T-cell (primary cell): ENCODE results near the gene CLEC4D. TPM values are rescaled to one million over a fixed set of nuclear protein-coding genes. Genes with fewer than 3 reads are reported as not detected.

Experiments used
- ATAC-seq, 4 experiments: fragments of 200-7000 bp in 3 of 4; fragments of 150-1000 bp in 1 of 4; cut with Tn5 transposase; replicated peaks in 1 of 4; 1 replicate in 3 of 4; 2 replicates in 1 of 4; pipeline ENCODE4 v1.10.0; 2021; ENCODE audit warnings: moderate library complexity in 3 of 4, mild to moderate bottlenecking in 2 of 4, moderate number of reproducible peaks in 1 of 4
- CTCF ChIA-PET, 2 donors: fragments of 300-600 bp; sonication (Branson Sonifier 250); formaldehyde crosslinking; loops; one replicate each; lab custom pipeline; 2022; ENCODE audit warnings: antibody characterized with exemption in 2 of 2; lab: Charles Lee
- POLR2A ChIA-PET, 2 donors: fragments of 300-600 bp; sonication (Branson Sonifier 250); formaldehyde crosslinking; loops; one replicate each; lab custom pipeline; 2022; ENCODE audit warnings: antibody characterized with exemption in 2 of 2; lab: Charles Lee
- DNase-seq, 35 experiments: peaks; one replicate each; pipeline versions ENCODE4 v3.0.0 to v3.0.0-alpha.2; 2013 to 2023
- H3K27ac ChIP-seq: one replicate; pipeline ENCODE4 v1.5.1; 2013; ENCODE audit warnings: low read length
- H3K27me3 ChIP-seq, 2 experiments: replicated peaks in 1 of 2; 1 replicate in 1 of 2; 2 replicates in 1 of 2; pipeline versions ENCODE4 v1.6.1 to v1.7.0; 2013; ENCODE audit warnings: low read length in 1 of 2, mixed read lengths in 1 of 2; ENCODE audit not compliant: control insufficient read depth in 2 of 2, insufficient read depth in 2 of 2; ENCODE audit errors: extremely low read depth in 1 of 2
- H3K36me3 ChIP-seq, 2 donors: 1 replicate in 1 of 2; 2 replicates in 1 of 2; pipeline versions ENCODE4 v1.6.1 to v1.7.0; 2013; ENCODE audit warnings: low read length in 1 of 2; ENCODE audit not compliant: control insufficient read depth in 2 of 2, insufficient read depth in 1 of 2; ENCODE audit errors: extremely low read depth in 1 of 2
- H3K4me1 ChIP-seq, 2 experiments: 1 replicate in 1 of 2; 2 replicates in 1 of 2; pipeline versions ENCODE4 v1.6.1 to v1.7.0; 2013; ENCODE audit warnings: low read length in 2 of 2, mixed read lengths in 1 of 2; ENCODE audit not compliant: insufficient read depth in 2 of 2, control insufficient read depth in 1 of 2; ENCODE audit errors: extremely low read depth in 1 of 2
- H3K4me3 ChIP-seq, 2 donors: 1 replicate in 1 of 2; 2 replicates in 1 of 2; pipeline versions ENCODE4 v1.5.1 to v1.7.0; 2013; ENCODE audit warnings: mild to moderate bottlenecking in 2 of 2, low read length in 1 of 2, moderate library complexity in 1 of 2; ENCODE audit not compliant: control insufficient read depth in 1 of 2; ENCODE audit errors: extremely low read depth in 1 of 2
- H3K9me3 ChIP-seq: 2 replicates; pipeline ENCODE4 v1.7.0; 2013
- H3K27ac Mint-ChIP-seq, 2 donors: one replicate each; pipeline ENCODE4 v1.8.0; 2020 to 2021; ENCODE audit warnings: mild to moderate bottlenecking in 2 of 2, mixed read lengths in 2 of 2
- H3K27me3 Mint-ChIP-seq, 2 donors: one replicate each; pipeline ENCODE4 v1.8.0; 2021 to 2022; ENCODE audit warnings: mixed read lengths in 2 of 2
- H3K36me3 Mint-ChIP-seq: one replicate; pipeline ENCODE4 v1.8.0; 2021; ENCODE audit warnings: mixed read lengths
- H3K4me1 Mint-ChIP-seq, 3 donors: one replicate each; pipeline ENCODE4 v1.8.0; 2020 to 2022; ENCODE audit warnings: mixed read lengths in 3 of 3, mild to moderate bottlenecking in 1 of 3
- H3K4me3 Mint-ChIP-seq, 3 donors: one replicate each; pipeline ENCODE4 v1.8.0; 2020 to 2022; ENCODE audit warnings: mild to moderate bottlenecking in 3 of 3, mixed read lengths in 3 of 3, moderate library complexity in 3 of 3
- H3K9me3 Mint-ChIP-seq, 3 donors: one replicate each; pipeline ENCODE4 v1.8.0; 2020 to 2022; ENCODE audit warnings: mixed read lengths in 3 of 3
- WGBS: methylation state at CpG from one replicate; pipeline ENCODE4 v1.1.5; 2013; ENCODE audit warnings: missing lambda C conversion rate; ENCODE audit not compliant: insufficient coverage; 5-methylcytosine and 5-hydroxymethylcytosine counted together
- total RNA-seq, 35 experiments: library from RNA in 6 of 35; stranded (reverse) in 6 of 35; fragments of 120-200 nt in 1 of 35; gene quantifications; one replicate each; pipeline versions ENCODE4 v1.2.1 to v1.2.4 and lab custom pipeline; 2013 to 2026

The CLEC4D gene
- total RNA-seq, 5 donors from 2014 or later (not counting 1 experiment from before 2014, with no cell fraction given) = not detected

GRCh38 chr12:8544295-8544694, 31.0 kb downstream of the CLEC4D start:
- Histone ChIP-seq H3K4me1 (peaks cover 0 to 5% of the 10 kb centered on the region in 2 experiments), H3K4me3 (no peak overlapping the region), H3K27me3 (no peaks in the 10 kb centered on the region), H3K36me3 (no peaks in the 10 kb centered on the region), H3K9me3 (no peaks in the 10 kb centered on the region), H3K27ac (no peak overlapping the region)
- ChIA-PET POLR2A (interaction anchor here in 1 of 2 donors (0.6 kb wide), 1 partner anchor 505 kb away, joined by 3 read pairs; no protein-coding TSS in a partner anchor), CTCF (interaction anchor here (0.5 to 2.5 kb wide), 34 partner anchors 8 to 1619 kb away, joined by 3 to 24 read pairs (median 4); partner anchors contain the start of genes AICDA (in 1 of the 2) and RIMKLB (in 1 of the 2))
- DNase-seq = peak; percentile 32 to 81 (median 57)
- Mint-ChIP-seq H3K4me3 (peak overlapping the region in 1 of 3 donors; percentile 25), H3K9me3 (no peaks in the 10 kb centered on the region), H3K36me3 (no peaks in the 10 kb centered on the region), H3K27me3 (peaks cover 14 to 29% of the 10 kb centered on the region in 2 donors), H3K27ac (no peak overlapping the region), H3K4me1 (peaks cover 0 to 11% (median 9%) of the 10 kb centered on the region in 3 donors)
- peak; percentile 72 to 80 (median 78) for ATAC-seq
- 0% methylated on average over 1 of the region's 3 CpGs for WGBS

GRCh38 chr12:8546591-8546990, 33.3 kb downstream of the CLEC4D start:
- Mint-ChIP-seq H3K4me3 (no peak overlapping the region), H3K4me1 (peaks cover 0 to 6% (median 5%) of the 10 kb centered on the region in 3 donors), H3K36me3 (no peaks in the 10 kb centered on the region), H3K27ac (no peak overlapping the region), H3K27me3 (peaks cover 2 to 10% of the 10 kb centered on the region in 2 donors), H3K9me3 (no peaks in the 10 kb centered on the region)
- Histone ChIP-seq H3K27ac (no peak overlapping the region), H3K4me1 (peaks cover 0 to 5% of the 10 kb centered on the region in 2 experiments), H3K4me3 (no peak overlapping the region), H3K9me3 (no peaks in the 10 kb centered on the region), H3K36me3 (no peaks in the 10 kb centered on the region), H3K27me3 (no peaks in the 10 kb centered on the region)
- ATAC-seq = no peak
- ChIA-PET CTCF (interaction anchor here (0.9 to 1.0 kb wide), 2 partner anchors 55 to 314 kb away, joined by 3 read pairs; no protein-coding TSS in a partner anchor), POLR2A (interaction anchor here in 1 of 2 donors (0.5 kb wide), 1 partner anchor 158 kb away, joined by 3 read pairs; no protein-coding TSS in a partner anchor)
- no peak for DNase-seq
- WGBS = no CpG with 5 or more reads among the region's 3 CpGs

- Histone ChIP-seq H3K4me3 (no peak overlapping the region), H3K4me1 (peaks cover 0 to 5% of the 10 kb centered on the region in 2 experiments), H3K27ac (no peak overlapping the region), H3K9me3 (no peaks in the 10 kb centered on the region), H3K27me3 (no peaks in the 10 kb centered on the region), H3K36me3 (no peaks in the 10 kb centered on the region)
- ATAC-seq (no peak), DNase-seq (no peak)
- Mint-ChIP-seq H3K36me3 (no peaks in the 10 kb centered on the region), H3K4me1 (peaks cover 0 to 5% (median 3%) of the 10 kb centered on the region in 3 donors), H3K4me3 (no peak overlapping the region), H3K27me3 (peaks cover 0 to 6% of the 10 kb centered on the region in 2 donors), H3K9me3 (no peaks in the 10 kb centered on the region), H3K27ac (no peak overlapping the region)
- no CpG with 5 or more reads among the region's 2 CpGs for WGBS
- ChIA-PET CTCF (interaction anchor here (0.5 to 0.6 kb wide), 2 partner anchors 31 to 68 kb away, joined by 3 to 6 read pairs; no protein-coding TSS in a partner anchor), POLR2A (no interaction called here)
These were observed 34.3 kb downstream of the CLEC4D start for GRCh38 chr12:8547645-8548044.

GRCh38 chr12:8548192-8548591, 34.9 kb downstream of the CLEC4D start:
- Mint-ChIP-seq H3K36me3 (no peaks in the 10 kb centered on the region), H3K27ac (no peak overlapping the region), H3K9me3 (no peaks in the 10 kb centered on the region), H3K27me3 (peaks cover 0 to 6% of the 10 kb centered on the region in 2 donors), H3K4me3 (no peak overlapping the region), H3K4me1 (peaks cover 0 to 5% (median 3%) of the 10 kb centered on the region in 3 donors)
- ChIA-PET CTCF (interaction anchor here in 1 of 2 donors (0.6 kb wide), 1 partner anchor 68 kb away, joined by 3 read pairs; no protein-coding TSS in a partner anchor), POLR2A (no interaction called here)
- Histone ChIP-seq H3K36me3 (no peaks in the 10 kb centered on the region), H3K4me1 (peaks cover 0 to 5% of the 10 kb centered on the region in 2 experiments), H3K9me3 (no peaks in the 10 kb centered on the region), H3K27ac (no peak overlapping the region), H3K27me3 (no peaks in the 10 kb centered on the region), H3K4me3 (no peak overlapping the region)
- no CpG with 5 or more reads among the region's 2 CpGs for WGBS
- DNase-seq (no peak), ATAC-seq (no peak)

GRCh38 chr12:8549381-8549780, 36.1 kb downstream of the CLEC4D start:
- WGBS = 100% methylated on average over 3 of the region's 5 CpGs
- CTCF ChIA-PET = no interaction called here
- no peaks in the 10 kb centered on the region for H3K9me3 Mint-ChIP-seq

GRCh38 chr12:8553088-8553627, 39.9 kb downstream of the CLEC4D start:
- ChIA-PET CTCF (interaction anchor here (1.0 to 2.1 kb wide), 3 partner anchors 9 to 29 kb away, joined by 3 to 6 read pairs (median 5); no protein-coding TSS in a partner anchor), POLR2A (no interaction called here)
- Mint-ChIP-seq H3K27ac (no peak overlapping the region), H3K36me3 (no peaks in the 10 kb centered on the region), H3K9me3 (no peaks in the 10 kb centered on the region), H3K4me1 (no peaks in the 10 kb centered on the region), H3K4me3 (no peak overlapping the region), H3K27me3 (peaks cover 0 to 1% of the 10 kb centered on the region in 2 donors)
- ATAC-seq (no peak), DNase-seq (no peak)
- no CpG with 5 or more reads among the region's 6 CpGs for WGBS
- H3K9me3 ChIP-seq = no peaks in the 10 kb centered on the region
- H3K36me3 ChIP-seq = no peaks in the 10 kb centered on the region
- H3K4me3 ChIP-seq = no peak overlapping the region
- H3K27me3 ChIP-seq = no peaks in the 10 kb centered on the region
- no peaks in the 10 kb centered on the region for H3K4me1 ChIP-seq
- H3K27ac ChIP-seq = no peak overlapping the region

More at GRCh38 chr12:8549381-8549780, 36.1 kb downstream of the CLEC4D start:
- H3K27me3 Mint-ChIP-seq = peaks cover 0 to 1% of the 10 kb centered on the region in 2 donors
- no peak for ATAC-seq
- Histone ChIP-seq H3K9me3 (no peaks in the 10 kb centered on the region), H3K27me3 (no peaks in the 10 kb centered on the region), H3K36me3 (no peaks in the 10 kb centered on the region), H3K4me1 (peaks cover 0 to 5% of the 10 kb centered on the region in 2 experiments), H3K4me3 (no peak overlapping the region), H3K27ac (no peak overlapping the region)
- POLR2A ChIA-PET = no interaction called here
- H3K36me3 Mint-ChIP-seq = no peaks in the 10 kb centered on the region
- no peak for DNase-seq
- no peak overlapping the region for H3K27ac Mint-ChIP-seq
- H3K4me3 Mint-ChIP-seq = no peak overlapping the region
- H3K4me1 Mint-ChIP-seq = peaks cover 0 to 5% (median 3%) of the 10 kb centered on the region in 3 donors
